ENCODE data around the gene TOX4.
"Not testable (repeated sequence)": the region's sequence is repeated elsewhere in the genome, so short reads cannot be mapped to it uniquely, and the experiment has no call there.

TOX4 gene

DNA sequence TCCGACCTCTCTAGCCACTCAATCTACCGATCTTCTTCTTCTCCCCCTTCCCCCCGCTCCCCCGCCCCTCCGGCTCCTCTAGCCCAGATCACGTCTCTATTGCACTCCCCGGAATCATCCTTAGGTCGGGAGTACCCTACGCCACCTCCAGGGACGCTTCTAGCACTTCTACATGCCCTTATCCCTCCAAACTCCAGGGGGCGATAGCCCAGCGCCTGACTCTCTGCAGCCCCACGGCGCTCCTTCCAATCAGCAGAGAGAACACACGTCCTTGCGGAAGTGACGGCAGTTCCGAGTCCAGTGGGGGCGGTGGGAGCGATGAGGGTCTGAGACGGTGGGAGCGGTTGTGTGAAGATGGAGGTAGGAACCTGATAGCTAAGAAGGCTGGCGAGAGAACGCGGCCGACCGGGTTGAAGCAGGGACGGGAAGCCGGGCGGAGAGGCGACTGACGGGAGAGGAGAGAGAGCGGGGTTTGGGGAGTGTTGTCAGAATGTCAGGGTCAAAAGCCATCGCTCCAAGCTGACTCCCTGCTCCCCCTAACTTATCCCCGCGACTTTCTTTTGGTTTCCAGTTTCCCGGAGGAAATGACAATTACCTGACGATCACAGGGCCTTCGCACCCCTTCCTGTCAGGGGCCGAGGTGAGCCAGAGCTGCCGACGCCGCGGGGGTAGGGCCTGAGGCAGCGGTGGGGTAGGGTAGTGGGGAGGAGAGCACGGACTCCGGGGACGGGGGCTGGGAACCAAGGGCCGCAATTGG, at the start of gene TOX4, which contains the start of gene RAB2B:
Gene TOX4 (plus strand): TSS at position 271 of the 757 bp plus-strand sequence. CDS start 84 bp downstream, at position 355.
Gene RAB2B (minus strand): TSS at position 35 of the 757 bp plus-strand sequence. CDS start 87 bp downstream, outside the sequence.
- peak; percentile 79 to 92 for DNase-seq (ENCODE audit: low read depth in 1 of 2, low spot score in 1 of 2)

DNA sequence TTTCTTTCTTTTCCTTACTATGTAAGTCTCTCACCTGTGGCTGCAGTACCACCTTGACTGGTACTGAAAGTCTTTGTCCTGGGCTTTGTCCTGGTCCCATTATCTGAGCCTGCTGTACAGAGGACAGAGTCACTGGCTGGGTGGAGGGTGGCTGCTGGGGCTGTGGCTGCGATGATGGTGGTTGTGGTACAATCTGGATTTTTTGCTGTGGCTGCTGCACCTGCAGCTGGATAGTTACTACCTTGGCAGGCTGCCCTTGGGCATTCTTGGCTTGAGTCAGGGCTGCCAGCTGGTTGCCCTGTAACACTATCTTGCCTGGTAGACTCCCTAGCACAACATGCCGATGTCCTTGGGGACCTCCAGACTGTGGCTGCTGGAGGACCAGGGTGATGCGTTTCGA, 48.1 kb upstream of the TOX4 start:
- DNase-seq (ENCODE audit: low read depth in 1 of 2, low spot score in 1 of 2), result no peak

DNA sequence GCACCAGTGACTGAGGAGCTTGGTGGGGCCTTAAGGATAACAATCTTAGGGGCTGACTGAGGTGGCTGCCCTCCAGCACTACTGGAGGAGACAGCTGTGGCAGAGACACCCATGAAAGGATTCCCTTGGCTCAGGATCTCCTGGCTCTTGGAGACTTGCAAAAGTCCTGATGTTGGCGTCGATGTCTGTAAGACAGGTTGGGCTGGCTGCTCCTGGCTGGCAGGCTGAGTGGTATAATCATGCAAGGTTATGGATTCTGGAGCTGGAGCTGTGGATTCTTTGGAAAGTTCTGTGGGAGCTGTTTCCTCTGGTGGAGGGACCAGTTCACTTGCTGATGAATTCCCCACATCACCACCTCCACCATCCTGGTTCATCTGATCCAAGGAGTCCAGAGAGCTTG, 45.9 kb upstream of the TOX4 start:
- no peak for DNase-seq (ENCODE audit: low read depth in 1 of 2, low spot score in 1 of 2)

DNA sequence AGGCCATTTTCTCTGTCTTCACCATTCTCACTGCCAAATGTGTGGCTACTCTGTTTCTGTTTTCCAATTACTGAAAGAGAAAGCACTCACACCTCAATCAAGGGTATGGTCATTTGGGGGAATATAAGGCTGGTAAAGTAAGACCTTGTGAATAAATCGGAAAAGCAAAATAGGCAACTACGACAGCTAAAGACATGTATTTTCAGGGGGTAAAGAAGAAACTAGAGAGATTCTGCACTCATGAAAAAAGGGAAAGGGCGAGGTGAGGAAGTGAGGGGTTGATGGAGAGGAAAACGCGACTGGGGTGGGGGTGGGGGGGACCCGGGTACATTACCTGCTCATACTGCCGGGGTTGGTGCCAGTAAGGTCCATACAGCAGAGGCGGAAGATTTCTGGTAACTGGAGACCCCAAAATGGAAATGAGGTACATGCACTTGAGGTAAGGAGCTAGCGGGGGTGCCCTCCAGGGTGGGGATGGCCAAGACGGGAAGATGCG, 40.4 kb upstream of the TOX4 start:
- no peak for DNase-seq (ENCODE audit: low read depth in 1 of 2, low spot score in 1 of 2)

DNA sequence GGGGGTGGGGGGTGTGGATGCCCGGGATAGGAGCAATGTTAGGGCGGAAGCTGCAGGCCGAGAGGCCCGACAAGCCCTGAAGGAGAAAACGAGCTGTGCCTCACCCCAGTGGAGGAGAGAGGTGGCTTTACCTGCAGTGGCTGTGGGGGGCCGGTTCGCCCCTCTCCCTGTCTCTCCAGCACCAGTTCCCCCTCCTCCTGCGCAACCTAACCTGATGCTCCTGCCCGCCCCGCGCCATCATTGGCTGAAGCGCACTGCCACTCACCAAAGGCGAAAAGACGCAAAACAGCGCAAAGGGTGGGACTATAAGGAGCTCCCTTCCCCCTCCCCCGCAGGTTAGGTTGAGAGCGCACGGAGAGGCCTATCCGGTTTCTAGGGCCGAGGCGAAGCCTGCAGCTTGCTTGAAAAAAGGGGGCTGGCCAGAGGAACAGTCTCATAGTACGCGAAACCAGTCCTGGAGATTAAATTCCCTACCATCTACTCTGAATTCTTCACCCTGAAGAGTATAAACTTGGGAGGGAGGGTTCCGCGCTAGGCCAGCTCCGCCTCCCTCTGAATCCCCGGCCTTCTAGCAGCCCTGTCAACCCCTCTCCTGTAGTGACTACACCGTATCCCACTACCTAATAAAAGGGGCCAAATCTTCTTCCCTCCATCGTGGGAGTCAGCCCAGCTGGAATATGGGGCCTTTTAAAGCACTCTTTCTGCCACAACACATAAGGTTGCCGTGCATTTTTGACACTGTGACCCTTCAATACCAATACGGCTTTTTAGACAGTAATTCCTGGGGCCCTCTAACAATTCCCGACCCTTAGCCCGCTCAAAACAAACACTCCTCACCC, 39.7 kb upstream of the TOX4 start:
- peak; percentile 97 to 98 for DNase-seq (ENCODE audit: low read depth in 1 of 2, low spot score in 1 of 2)

DNA sequence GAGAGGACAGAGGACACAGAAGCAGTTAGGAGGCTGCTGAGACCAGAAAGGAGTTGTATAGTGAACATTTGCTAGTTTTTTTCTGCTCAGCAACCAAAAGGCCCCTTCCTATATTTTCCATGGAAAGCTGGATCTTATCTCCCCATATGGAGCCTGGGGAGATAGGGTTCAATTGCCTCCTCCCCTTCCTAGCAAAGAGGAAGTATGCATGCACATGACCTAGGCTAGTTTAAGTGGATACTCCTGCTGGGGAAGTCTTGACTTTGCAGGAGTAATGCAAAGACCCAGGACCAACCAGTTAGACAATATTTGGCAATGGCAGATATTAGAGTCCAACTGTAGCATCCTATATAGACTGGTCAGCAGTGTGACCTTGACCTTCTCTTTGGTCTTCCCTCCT, 36.1 kb upstream of the TOX4 start:
- DNase-seq (ENCODE audit: low read depth in 1 of 2, low spot score in 1 of 2), result no peak

DNA sequence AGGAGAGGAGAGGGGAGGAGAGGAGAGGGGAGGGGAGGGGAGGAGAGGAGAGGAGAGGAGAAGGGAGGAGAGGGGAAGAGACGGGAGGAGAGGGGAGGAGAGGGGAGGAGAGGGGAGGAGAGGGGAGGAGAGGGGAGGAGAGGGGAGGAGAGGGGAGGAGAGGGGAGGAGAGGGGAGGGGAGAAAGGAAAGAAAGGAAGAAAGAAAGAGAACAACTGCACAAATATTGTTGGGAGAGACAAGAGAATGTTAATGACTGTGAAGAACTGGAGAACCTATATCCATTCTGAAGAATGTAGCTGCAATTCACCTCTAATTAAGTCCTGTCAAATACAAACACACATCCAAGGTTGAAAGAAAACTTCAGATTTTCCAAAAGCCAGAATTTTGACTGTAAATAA, 34.3 kb upstream of the TOX4 start:
- DNase-seq (ENCODE audit: low read depth in 1 of 2, low spot score in 1 of 2), result not testable (repeated sequence)

DNA sequence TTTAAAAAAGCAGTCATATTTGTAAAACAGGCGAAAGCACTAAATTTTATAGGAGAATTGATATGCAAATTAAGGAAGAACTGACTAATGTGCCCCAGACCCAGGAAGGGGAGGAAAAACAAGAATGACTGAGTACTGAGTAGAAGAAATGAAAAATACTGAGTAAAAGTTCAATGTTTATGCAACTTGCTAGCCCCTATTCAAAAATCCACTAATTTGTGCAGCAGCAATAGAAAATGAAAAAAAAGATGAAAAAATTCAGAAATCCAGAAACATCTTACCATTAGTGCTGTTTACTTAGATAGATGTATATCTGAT, 27.1 kb upstream of the TOX4 start:
- no peak for DNase-seq (ENCODE audit: low read depth in 1 of 2, low spot score in 1 of 2)

DNA sequence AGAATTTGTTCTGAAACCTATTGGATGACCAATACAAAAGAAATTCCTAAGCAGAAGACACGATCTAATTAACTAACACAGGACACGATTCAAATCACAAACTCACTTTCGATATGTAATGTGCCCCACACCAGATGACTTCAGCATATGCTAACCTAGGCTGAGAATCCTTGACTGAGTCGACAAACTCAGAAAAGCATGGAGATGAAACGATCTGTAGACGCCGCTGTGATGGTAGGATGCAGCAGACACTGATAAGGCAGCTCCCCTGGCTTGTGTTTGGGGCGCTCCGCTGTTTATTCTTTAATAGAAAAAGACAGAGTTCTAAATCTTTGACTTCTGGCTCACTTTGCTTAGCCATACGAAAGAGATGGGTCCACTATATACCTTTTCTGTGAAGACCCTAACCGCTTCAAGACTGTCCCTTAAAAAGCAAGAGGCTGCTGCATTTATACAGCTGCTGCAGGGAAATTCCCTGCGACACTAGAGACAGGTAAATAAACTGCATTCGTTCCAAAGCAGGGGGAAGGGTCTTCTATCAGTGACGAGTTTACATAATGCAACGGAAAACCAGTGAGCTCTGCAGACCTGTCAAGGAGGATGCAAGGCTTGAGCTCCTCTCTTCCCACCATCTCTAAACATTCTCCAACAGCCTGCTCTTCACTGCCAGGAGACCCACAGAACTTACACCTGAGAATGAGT, 22.0 kb upstream of the TOX4 start:
- DNase-seq (ENCODE audit: low read depth in 1 of 2, low spot score in 1 of 2), result no peak

DNA sequence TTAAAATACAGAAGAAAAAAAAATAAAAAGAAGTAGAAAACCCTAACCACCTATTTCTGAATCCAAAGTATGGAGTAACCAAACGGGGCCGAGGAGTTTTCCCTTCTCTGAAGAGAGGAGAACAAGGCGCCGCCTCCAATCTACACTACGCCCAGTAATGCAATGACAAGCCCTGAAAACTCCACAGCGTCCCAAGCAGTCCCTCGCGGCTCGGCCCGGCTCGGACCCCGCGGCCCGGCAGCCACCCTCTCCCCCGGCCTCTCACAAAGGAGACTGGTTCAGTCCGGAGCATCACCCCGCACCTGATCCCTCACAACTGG, 21.4 kb upstream of the TOX4 start:
- DNase-seq (ENCODE audit: low read depth in 1 of 2, low spot score in 1 of 2), result no peak

DNA sequence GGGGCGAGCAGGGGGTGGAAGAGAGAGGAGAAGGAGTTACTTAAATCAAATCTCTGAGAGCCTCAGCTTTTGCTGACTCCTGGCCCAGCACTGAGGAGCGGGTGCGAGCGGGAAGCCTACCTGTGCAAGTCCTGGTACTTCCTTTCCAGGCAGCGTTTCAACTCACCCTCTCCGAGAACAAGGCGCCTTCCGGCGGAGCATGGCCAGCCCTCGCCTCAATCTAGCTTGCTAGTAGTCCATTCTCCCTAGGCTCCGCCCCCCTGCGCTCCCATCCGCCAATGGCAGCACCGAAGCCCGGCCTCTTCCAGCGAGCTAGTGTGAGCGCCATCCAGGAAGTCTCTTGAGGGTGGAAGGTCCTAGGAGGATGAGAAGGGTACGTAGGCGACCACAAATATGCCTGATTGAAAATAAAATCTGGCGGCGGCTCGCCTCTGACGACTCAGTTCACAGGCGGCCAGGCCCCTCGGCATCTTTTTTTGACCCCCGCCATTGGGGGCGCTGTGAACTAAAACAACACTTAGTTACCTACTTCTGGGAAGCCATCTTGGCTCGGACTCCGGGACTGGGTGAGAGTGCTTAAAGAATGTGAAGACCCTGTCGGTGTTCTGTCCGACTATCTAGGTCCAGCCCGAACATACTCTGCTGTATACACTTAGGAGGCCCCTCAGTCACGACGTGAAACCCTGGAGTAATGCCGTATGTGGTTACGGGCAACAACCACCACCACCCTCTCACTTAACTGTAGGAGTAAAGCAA, 20.9 kb upstream of the TOX4 start, which contains the start of gene CHD8:
Gene CHD8 (minus strand): TSS at position 212 of the 756 bp plus-strand sequence. CDS start 24,480 bp downstream, outside the sequence.
- peak; percentile 95 to 98 for DNase-seq (ENCODE audit: low read depth in 1 of 2, low spot score in 1 of 2)

DNA sequence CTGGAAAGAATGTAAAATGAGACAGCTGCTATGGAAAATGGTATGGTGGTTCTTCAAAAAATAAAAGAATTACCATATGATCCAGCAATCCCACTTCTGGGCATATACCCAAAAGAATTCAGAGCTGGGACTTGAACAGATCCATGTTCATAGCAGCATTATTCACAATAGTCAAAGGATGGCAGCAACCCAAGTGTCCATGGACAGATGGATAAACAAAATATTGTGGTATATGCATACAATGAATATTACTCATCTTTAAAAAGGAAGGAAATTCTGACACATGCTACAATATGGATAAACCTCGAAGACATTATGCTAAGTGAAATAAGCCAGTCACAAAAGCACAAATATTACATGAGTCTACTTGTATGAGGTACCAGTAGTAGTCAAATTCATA, 9.4 kb upstream of the TOX4 start:
- DNase-seq (ENCODE audit: low read depth in 1 of 2, low spot score in 1 of 2), result no peak

DNA sequence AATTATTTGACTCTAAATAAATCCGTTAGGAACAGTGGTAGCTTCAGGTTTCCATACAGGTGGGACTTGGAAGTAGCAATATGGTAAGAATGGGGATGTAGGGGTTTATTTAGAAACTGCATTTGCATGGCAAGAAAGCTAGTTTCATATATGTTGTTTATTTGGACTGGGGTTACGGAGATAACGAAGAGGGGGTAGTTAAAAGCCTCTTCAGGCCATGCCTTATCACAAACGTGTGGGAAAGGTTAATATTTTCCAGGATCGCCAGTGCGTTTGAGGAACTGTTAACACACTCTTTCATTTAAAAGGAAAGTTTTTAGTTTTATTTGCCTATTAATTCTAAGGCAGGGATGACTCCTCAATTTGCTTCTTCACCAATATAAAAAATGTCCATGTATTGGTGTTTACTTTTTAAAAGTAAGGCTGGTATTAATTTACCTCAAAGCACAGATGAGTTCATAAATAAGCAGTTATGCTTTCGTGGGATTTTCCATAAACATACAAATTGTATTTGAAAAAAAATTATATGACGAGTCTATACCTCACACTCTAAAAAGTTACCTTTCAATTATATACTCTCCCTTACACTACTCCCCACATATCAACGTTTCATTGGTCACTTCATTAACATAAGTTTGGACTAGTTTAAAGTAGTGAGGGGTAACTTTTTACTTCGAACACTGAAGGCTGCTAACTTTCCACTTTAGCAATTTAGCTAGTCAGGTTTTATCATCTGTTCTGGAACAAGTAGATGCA, 1.1 kb upstream of the TOX4 start:
- DNase-seq (ENCODE audit: low read depth in 1 of 2, low spot score in 1 of 2), result no peak

DNA sequence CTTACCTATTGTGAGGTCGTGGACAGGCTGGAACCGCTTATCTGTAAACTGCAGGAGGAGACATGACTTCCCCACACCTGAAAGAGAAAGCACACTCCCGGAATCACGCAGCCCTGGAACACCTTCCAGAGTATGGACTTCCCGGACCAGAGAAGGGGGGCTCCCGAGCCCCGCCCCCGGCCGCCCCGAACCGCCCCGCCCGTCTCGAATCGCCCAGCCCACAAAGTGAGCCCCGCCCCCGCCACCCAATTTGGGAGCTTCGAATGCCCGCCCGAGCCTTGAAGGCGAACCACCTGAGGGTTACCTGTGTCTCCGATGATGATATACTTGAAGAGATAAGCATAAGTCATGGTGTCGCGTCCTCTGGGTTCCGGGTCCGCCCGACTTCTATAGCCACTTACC, 471 bp upstream of the TOX4 start:
- peak; percentile 67 to 76 for DNase-seq (ENCODE audit: low read depth in 1 of 2, low spot score in 1 of 2)

DNA sequence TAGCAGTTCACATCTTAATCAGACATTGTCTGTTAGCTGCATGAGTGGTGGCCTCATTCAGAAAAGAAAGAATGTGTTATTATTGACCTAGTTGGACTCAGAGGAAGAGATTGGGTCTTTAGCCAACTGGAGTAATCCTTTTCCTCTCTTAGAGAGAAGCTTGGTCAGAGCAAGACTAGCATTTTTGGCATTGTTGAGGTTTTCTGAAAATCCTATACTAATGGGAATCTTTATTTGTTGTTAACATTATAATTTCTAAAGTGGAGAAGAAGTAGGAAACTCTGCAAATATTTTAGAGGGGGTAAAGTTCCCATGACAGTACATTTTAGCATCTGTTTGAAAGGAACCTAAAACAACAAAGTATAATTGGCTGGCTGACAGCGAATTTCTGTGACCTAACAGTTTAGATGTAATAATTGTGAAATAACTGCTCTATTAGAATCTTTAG, 9.7 kb downstream of the TOX4 start:
- DNase-seq (ENCODE audit: low read depth in 1 of 2, low spot score in 1 of 2), result no peak

DNA sequence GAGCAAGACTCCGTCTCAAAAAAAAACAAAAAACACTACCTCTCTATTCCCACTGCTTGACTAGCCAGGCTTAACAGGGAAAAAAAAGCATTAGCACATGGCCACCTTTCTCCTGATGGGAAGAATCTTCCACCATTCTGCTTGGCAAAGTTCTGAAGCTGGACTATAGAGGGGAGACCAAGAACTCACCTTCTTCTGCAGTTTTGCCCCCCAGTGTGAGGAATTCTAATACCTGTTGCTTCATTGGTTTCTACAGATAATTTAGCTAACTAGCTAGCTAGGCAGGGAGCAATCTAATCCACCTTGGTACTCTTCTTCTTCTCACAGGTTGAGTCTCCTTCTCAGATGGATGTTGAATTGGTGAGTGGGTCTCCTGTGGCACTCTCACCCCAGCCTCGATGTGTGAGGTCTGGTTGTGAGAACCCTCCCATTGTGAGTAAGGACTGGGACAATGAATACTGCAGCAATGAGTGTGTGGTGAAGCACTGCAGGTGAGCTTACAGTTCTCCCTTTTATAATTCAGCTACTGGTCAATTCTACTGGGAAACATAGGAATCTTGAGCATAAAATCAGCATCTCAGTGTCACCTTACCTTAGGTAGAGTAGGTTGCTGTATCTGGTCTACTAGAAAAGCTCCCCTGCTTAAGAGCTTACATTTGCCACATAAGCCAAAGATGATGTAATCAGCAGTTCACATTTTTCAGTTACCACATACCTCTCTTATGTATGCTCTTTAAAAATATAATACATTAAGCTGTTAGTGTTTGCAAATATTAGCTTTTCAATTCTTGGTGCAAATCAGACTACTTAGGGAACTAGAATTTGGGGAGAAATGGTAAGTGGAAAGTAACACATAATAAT, 18.1 kb downstream of the TOX4 start:
- no peak for DNase-seq (ENCODE audit: low read depth in 1 of 2, low spot score in 1 of 2)

DNA sequence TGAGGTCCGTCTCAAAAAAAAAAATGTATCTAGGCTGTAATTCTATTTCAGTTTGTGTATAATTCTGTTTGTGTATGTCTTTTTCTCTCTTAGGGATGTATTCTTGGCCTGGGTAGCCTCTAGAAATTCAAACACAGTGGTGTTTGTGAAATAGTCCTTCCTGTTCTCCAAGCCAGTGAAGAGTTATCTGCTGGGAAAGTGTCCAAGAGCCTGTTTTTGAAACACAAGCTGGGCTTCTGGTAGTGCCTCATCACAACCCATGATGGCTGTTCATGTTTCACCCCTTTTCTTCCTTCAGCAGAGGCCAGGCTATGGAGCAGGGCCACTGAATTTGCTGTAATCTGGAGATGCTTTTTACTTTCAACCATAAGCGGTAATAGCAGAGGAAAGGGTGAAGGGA, 19.5 kb downstream of the TOX4 start:
- no peak for DNase-seq (ENCODE audit: low read depth in 1 of 2, low spot score in 1 of 2)

DNA sequence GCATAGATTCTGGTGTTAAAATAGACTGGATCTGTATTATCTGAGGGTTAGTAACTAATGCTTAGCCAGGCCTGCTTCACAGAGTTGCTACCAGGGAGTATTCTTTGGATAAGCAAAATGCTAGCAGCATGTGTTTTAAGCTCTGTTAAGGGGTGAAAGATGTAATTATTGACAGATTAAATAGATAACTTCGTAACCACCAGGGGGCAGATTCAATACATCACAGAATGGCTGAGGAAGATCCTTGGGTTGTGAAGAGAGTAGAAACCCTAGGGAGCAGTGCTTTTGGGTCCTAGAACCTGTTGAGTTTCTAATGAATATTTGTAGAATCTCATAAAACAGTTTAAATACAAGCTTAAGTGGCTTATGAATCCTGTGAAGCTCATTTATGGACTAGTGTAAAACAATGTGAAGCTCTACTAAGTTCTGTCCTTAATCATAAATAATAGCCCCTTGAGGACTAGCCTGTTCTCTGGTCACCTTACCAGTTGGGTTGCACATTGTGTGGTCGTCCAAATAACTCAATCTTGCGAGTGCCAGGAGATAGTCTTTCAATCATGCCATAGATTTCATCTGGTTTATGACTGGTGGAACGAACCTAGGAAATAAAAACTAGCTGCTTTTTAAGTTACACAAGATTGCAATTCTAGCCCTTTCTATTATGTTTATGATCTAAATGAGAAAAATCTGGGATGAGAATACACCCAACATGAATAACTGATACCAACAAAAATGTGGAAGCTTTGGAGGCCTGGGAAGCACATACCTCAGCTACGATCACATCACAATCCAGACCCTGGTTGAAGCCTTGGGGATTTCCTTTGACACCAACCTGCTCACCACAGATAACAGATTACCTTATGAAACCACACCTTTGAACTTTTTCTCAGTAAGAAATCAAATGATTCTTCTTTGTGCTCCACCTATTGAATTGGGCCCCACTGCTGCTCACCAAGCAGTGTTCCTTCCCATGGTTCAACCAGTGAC, 21.8 kb downstream of the TOX4 start:
- no peak for DNase-seq (ENCODE audit: low read depth in 1 of 2, low spot score in 1 of 2)

Measured in stimulated activated CD4-positive, alpha-beta T cell treated with anti-CD3 and anti-CD28 coated beads, Interleukin-15, amount 100 ng/mL, for 1 hour (primary cell).